IPS-18c (cell line): ENCODE data around the gene TNFRSF4.
"Not testable (repeated sequence)": the region's sequence is repeated elsewhere in the genome, so short reads cannot be mapped to it uniquely, and the experiment has no call there.

ENCODE experiments used
- H3K4me3 ChIP-seq: 2 replicates; pipeline ENCODE4 v1.7.0; 2013; ENCODE audit warnings: low read depth, mild to moderate bottlenecking, low read length, moderate library complexity; ENCODE audit not compliant: insufficient read depth
- H3K9me3 ChIP-seq: one replicate; pipeline ENCODE4 v1.6.1; 2013; ENCODE audit warnings: mild to moderate bottlenecking, low read length, moderate library complexity; ENCODE audit not compliant: control insufficient read depth, insufficient read depth

The TNFRSF4 gene

GRCh38 chr1:1199961-1200875 lies 13.7 kb downstream of the TNFRSF4 start:
- H3K9me3 ChIP-seq = no peaks in the 10 kb centered on the region
- no peak overlapping the region; the same call in 1 of the 2 replicates for H3K4me3 ChIP-seq

- H3K9me3 ChIP-seq = no peaks in the 10 kb centered on the region
Observed at GRCh38 chr1:1199141-1199960, 14.6 kb downstream of the TNFRSF4 start.

GRCh38 chr1:1198423-1199140 lies 15.4 kb downstream of the TNFRSF4 start:
- Histone ChIP-seq H3K4me3 (no peak overlapping the region), H3K9me3 (no peaks in the 10 kb centered on the region)

More at GRCh38 chr1:1199141-1199960, 14.6 kb downstream of the TNFRSF4 start:
- no peak overlapping the region for H3K4me3 ChIP-seq

GRCh38 chr1:1197551-1198422 lies 16.2 kb downstream of the TNFRSF4 start:
- Histone ChIP-seq H3K4me3 (no peak overlapping the region), H3K9me3 (no peaks in the 10 kb centered on the region)

GRCh38 chr1:1197188-1197500 lies 16.8 kb downstream of the TNFRSF4 start:
- H3K4me3 ChIP-seq = no peak overlapping the region
- H3K9me3 ChIP-seq = no peaks in the 10 kb centered on the region

- no peaks in the 10 kb centered on the region for H3K9me3 ChIP-seq
- H3K4me3 ChIP-seq = no peak overlapping the region
Observed at GRCh38 chr1:1196431-1197187, 17.3 kb downstream of the TNFRSF4 start.

- H3K9me3 ChIP-seq, H3K4me3 ChIP-seq: not testable (repeated sequence)
Observed at GRCh38 chr1:1195726-1196125, 18.2 kb downstream of the TNFRSF4 start.

GRCh38 chr1:1194723-1195122 lies 19.2 kb downstream of the TNFRSF4 start:
- Histone ChIP-seq H3K4me3 (no peak overlapping the region), H3K9me3 (no peaks in the 10 kb centered on the region)

- no peaks in the 10 kb centered on the region for H3K9me3 ChIP-seq
- no peak overlapping the region for H3K4me3 ChIP-seq
Observed at GRCh38 chr1:1191734-1192133, 22.2 kb downstream of the TNFRSF4 start.

GRCh38 chr1:1189111-1189510 lies 24.8 kb downstream of the TNFRSF4 start:
- no peak overlapping the region for H3K4me3 ChIP-seq

GRCh38 chr1:1187938-1188337 lies 26.0 kb downstream of the TNFRSF4 start:
- no peak overlapping the region for H3K4me3 ChIP-seq
- no peaks in the 10 kb centered on the region for H3K9me3 ChIP-seq

More at GRCh38 chr1:1189111-1189510, 24.8 kb downstream of the TNFRSF4 start:
- H3K9me3 ChIP-seq = no peaks in the 10 kb centered on the region

GRCh38 chr1:1185101-1185765 lies 28.7 kb downstream of the TNFRSF4 start:
- no peak overlapping the region for H3K4me3 ChIP-seq
- no peaks in the 10 kb centered on the region for H3K9me3 ChIP-seq

GRCh38 chr1:1183833-1184775 lies 29.8 kb downstream of the TNFRSF4 start:
- Histone ChIP-seq H3K4me3 (no peak overlapping the region), H3K9me3 (no peaks in the 10 kb centered on the region)

- Histone ChIP-seq H3K9me3 (no peaks in the 10 kb centered on the region), H3K4me3 (no peak overlapping the region)
Observed at GRCh38 chr1:1183221-1183747, 30.7 kb downstream of the TNFRSF4 start.
